ENCODE data around the gene HAT1. TPM values are rescaled to one million over a fixed set of nuclear protein-coding genes. Genes with fewer than 3 reads are reported as not detected.

The HAT1 gene
- total RNA-seq, 2 donors from 2014 or later = 5.6 to 21.5 TPM

- intact Hi-C loops (cut with DNase I) = no loop called here
These were observed 2.1 kb downstream of the HAT1 start for GRCh38 chr2:171924170-171924942.

GRCh38 chr2:171930385-171930784 is 8.1 kb downstream of the HAT1 start:
- Histone ChIP-seq H3K36me3 (replicated peaks in 1 of 2; ENCODE audit: insufficient read depth in 1 of 2, low read depth in 2 of 2) (peaks cover 0 to 4% of the 10 kb centered on the region in 2 donors), H3K27ac (no peak overlapping the region), H3K4me3 (no peak overlapping the region), H3K9me3 (no peaks in the 10 kb centered on the region), H3K4me1 (peaks cover 1% of the 10 kb centered on the region), H3K27me3 (no peaks in the 10 kb centered on the region)
- WGBS, 2 donors = 97 to 98% methylated on average over 4 of the region's 4 CpGs
- ATAC-seq (no peak), DNase-seq (no peak)
- intact Hi-C loops (cut with DNase I) = no loop called here
- TF ChIP-seq CTCF (IDR thresholded peaks at IDR 0.05) = no peak

More at GRCh38 chr2:171924170-171924942, 2.1 kb downstream of the HAT1 start:
- no peaks in the 10 kb centered on the region for H3K9me3 ChIP-seq
- peaks cover 0 to 4% of the 10 kb centered on the region in 2 donors for H3K36me3 ChIP-seq (replicated peaks in 1 of 2; ENCODE audit: insufficient read depth in 1 of 2, low read depth in 2 of 2)
- ATAC-seq (no peak), DNase-seq (no peak)
- TF ChIP-seq CTCF (IDR thresholded peaks at IDR 0.05) (no peak), POLR2A (IDR thresholded peaks at IDR 0.05) (no peak)
- 91% methylated on average over 17 of the region's 17 CpGs for WGBS, 2 donors
- H3K27ac ChIP-seq = no peak overlapping the region
- H3K27me3 ChIP-seq = no peaks in the 10 kb centered on the region
- H3K4me1 ChIP-seq = peaks cover 33% of the 10 kb centered on the region
- no peak overlapping the region for H3K4me3 ChIP-seq

GRCh38 chr2:171939058-171939742 is 16.9 kb downstream of the HAT1 start:
- Histone ChIP-seq H3K27me3 (no peaks in the 10 kb centered on the region), H3K4me3 (no peak overlapping the region), H3K36me3 (replicated peaks in 1 of 2; ENCODE audit: insufficient read depth in 1 of 2, low read depth in 2 of 2) (no peaks in the 10 kb centered on the region), H3K27ac (no peak overlapping the region), H3K9me3 (no peaks in the 10 kb centered on the region), H3K4me1 (no peaks in the 10 kb centered on the region)
- ATAC-seq (no peak), DNase-seq (no peak)
- TF ChIP-seq POLR2A (IDR thresholded peaks at IDR 0.05) (no peak), CTCF (IDR thresholded peaks at IDR 0.05) (no peak)
- WGBS, 2 donors = 79 to 85% methylated on average over 9 of the region's 9 CpGs
- intact Hi-C loops (cut with DNase I) = no loop called here

GRCh38 chr2:171939743-171940071 is 17.4 kb downstream of the HAT1 start:
- ATAC-seq (no peak), DNase-seq (no peak)
- H3K4me3 ChIP-seq = no peak overlapping the region
- H3K9me3 ChIP-seq = no peaks in the 10 kb centered on the region
- TF ChIP-seq CTCF (IDR thresholded peaks at IDR 0.05) = no peak
- TF ChIP-seq POLR2A (IDR thresholded peaks at IDR 0.05) = no peak
- 72 to 97% methylated on average over 4 of the region's 4 CpGs for WGBS, 2 donors
- intact Hi-C loops (cut with DNase I) = no loop called here
- no peaks in the 10 kb centered on the region for H3K36me3 ChIP-seq (replicated peaks in 1 of 2; ENCODE audit: insufficient read depth in 1 of 2, low read depth in 2 of 2)
- H3K27me3 ChIP-seq = no peaks in the 10 kb centered on the region
- H3K27ac ChIP-seq = no peak overlapping the region
- no peaks in the 10 kb centered on the region for H3K4me1 ChIP-seq
